ENCODE measurements around the gene AATK.
"Not testable (repeated sequence)": the region's sequence is repeated elsewhere in the genome, so short reads cannot be mapped to it uniquely, and the experiment has no call there.

The AATK gene

GRCh38 chr17:81092518-81093095 lies 73.4 kb downstream of the AATK start:
- no peak for DNase-seq (ENCODE audit: low read depth, low spot score)

DNA sequence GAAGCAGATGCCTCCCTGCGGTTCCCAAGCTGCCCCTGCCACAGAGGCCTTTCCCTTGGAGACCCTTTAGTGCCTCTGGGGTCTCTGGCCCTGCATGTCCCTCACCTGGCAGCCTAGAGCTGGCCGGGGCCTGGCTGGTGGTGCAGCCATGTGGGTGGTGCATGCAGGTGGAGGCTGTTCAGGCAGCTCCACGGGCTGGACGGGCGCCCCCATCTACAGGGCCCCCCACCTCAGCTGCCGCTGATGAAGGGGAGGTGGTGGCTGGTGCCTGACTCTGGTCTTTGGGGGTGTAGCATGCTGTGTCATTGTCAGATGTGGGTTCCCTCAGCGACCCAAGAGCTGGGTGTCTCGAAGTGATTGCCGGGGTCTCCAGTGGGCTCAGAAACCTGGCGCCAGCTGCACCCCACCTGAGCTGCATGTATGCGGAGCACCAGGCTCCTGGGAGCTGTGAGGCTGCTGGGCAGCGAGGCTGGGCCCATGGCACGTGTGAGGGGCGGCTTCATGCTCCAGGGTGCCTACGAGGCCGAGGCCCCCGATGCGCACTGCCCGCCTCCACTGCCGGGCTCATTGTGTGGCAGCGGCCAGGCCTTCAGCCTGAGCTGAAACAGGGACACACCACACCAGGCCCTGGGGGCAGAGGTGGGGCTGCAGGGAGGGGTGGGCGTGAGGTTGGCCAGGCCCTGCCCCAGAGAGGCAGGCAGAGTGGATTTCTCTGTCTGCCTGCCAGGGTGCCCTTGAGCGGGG lies 74.1 kb downstream of the AATK start:
- DNase-seq (ENCODE audit: low read depth, low spot score): no peak

GRCh38 chr17:81091154-81091553 lies 74.9 kb downstream of the AATK start:
- no peak for DNase-seq (ENCODE audit: low read depth, low spot score)

DNA sequence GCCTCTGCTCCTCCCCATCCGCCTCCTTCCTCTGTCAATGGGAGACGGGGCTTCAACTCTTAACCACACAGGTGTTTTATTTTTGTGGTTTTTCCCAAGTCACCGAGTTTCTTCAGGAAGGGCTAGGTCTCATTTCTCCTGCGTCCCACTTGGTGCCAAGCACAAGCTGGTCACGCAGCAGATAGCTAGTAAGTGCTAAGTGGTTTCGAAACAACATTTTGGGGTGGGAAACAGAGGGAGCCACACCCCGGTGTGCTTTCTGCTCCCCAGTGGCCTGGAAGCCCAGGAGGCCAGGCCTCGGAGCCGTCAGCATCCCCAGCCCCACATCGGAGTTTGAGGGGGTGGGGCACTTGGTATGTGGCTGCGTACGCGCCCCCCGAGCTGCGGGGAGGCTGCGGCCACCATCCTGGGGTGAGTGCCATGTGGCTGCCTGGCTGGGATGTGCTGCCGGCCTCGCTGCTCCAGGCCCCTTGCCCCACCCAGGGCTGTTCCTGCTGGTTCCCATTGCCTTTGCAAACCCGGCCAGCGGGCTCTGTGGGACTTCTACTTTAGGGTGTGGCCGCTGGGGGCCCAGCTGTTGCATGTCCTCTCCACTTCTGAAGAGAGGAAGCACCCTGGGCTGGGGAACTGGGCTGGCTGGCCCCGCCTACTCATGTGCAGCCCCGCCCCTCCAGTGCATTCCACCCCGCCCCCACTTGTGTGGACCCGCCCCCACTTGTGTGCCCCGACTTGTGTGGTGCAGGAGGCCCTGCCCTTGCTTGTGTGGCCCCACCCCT lies 75.5 kb downstream of the AATK start:
- peak; percentile 15 for DNase-seq (ENCODE audit: low read depth, low spot score)

- no peak for DNase-seq (ENCODE audit: low read depth, low spot score)
Measured at GRCh38 chr17:81086789-81087551, 79.1 kb downstream of the AATK start.

DNA sequence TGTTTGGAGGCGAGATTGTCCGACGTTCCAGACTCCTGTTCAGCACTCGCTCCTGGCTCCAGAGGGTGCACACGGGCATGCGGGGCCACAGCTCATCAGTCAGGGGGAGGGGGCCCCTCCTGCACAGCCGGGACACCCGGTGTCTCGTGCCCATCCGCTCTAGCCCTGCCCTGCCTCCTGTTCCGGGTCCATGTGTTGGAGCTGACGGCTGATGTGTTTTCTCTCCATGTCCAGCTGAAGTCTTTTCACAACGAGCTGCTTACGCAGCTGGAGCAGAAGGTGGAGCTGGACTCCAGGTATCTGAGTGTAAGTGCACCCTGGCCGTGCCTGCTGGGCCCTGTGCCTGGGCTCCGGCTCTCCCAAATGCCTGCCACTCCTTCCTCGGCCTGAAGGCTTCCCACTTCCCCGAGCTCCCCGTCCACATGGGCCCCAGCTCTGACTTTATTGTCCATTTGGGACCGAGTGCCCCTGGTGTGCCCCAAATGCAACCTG lies 80.6 kb downstream of the AATK start:
- DNase-seq (ENCODE audit: low read depth, low spot score): no peak

DNA sequence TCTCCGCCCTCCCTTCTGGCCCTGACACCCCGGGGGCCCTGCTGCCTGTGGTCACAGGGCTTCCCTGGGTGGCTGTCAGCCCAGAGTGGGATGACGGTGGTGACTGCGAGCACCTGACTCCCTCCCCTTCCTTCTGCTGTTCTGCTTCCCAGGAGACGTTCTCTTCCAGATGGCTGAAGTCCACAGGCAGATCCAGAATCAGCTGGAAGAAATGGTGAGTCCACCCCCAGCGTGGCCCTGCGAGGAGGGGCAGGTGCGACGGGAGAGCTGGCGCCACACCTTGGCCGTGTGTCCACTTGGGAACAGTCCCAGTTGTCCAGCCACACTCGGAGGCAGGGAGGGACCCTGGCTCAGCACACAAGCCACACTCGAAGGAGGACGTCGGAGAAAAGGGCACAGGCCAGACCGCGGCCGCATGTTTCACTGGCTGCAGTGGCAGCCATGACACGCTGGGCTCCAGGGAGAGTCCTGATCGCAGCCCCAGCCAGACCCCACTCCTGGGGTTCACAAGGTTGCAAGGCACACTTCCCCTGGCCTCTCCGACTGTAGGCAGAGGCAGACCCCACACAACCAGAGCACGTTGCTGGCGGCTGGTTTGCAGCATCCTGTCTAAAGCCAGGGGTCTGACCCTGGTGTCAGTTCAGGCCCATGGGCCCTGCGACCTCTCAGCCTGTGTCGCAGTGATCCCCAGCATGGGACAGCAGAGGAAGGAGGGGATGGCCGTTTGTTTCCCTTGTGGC lies 81.2 kb downstream of the AATK start:
- DNase-seq (ENCODE audit: low read depth, low spot score): no peak

GRCh38 chr17:81083125-81083765 lies 82.8 kb downstream of the AATK start:
- no peak for DNase-seq (ENCODE audit: low read depth, low spot score)

DNA sequence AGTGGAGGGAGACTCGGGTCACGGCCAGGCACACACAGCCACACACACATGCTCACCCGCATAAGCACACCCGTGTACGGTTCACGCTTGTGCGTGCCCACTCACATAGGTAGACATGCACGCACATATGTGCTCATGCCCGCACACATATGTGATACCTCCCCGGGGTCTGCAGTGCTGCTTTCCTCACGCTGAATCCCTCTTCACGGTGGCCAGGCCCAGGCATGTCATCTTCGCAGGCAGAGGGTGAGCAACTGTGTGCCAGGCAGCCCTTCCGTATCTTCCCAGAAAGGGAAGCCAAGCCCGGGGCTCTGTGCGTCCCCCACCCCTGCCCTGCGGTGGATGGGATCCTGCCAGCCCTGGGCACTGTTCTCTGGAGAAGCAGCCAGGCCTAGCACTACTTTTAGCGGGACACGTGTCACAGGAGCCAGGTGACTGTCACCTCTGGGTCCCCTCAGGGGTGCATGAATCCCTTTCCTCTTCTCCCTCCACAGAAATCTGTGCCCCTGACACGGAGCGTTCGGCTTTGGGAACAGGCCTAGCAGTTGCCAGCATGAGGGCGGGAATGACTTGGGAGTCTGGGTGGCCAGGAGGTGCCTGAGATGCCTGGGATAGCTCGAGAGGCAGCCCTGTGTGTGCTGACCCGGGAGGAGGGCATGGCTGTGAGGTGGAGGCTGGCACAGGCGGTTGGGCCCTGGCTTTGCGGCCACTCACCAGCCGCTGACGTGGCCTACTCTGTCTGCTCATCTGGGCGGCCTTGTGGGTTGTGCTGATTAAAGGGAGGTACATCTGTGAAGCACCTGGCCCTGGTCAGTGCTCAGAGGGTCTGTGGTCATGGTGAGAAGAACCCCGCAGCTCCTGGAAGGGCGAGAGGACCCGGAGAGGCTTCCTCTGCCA lies 83.6 kb downstream of the AATK start:
- DNase-seq (ENCODE audit: low read depth, low spot score): no peak

- no peak for DNase-seq (ENCODE audit: low read depth, low spot score)
Measured at GRCh38 chr17:81081222-81082176, 84.5 kb downstream of the AATK start.

DNA sequence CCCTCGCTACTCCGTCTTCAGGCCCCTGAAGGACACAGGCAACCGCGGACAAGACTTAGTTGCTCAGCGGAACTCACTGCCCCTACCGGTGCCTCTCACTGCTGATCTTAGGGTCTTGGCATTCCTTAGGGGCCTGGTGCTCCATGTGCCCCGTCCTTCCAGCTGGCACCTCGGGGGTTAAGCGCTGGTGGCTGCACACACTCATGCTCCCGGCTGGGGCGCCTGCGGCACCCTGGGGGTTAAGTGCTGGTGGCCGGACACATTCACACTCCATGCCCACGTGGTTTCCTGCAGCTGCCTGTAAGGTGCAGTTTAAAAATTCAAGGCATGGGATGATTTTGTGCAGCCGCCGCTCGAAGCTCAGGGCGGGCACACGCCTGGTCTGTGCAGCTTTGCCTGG lies 86.0 kb downstream of the AATK start:
- DNase-seq (ENCODE audit: low read depth, low spot score): no peak

DNA sequence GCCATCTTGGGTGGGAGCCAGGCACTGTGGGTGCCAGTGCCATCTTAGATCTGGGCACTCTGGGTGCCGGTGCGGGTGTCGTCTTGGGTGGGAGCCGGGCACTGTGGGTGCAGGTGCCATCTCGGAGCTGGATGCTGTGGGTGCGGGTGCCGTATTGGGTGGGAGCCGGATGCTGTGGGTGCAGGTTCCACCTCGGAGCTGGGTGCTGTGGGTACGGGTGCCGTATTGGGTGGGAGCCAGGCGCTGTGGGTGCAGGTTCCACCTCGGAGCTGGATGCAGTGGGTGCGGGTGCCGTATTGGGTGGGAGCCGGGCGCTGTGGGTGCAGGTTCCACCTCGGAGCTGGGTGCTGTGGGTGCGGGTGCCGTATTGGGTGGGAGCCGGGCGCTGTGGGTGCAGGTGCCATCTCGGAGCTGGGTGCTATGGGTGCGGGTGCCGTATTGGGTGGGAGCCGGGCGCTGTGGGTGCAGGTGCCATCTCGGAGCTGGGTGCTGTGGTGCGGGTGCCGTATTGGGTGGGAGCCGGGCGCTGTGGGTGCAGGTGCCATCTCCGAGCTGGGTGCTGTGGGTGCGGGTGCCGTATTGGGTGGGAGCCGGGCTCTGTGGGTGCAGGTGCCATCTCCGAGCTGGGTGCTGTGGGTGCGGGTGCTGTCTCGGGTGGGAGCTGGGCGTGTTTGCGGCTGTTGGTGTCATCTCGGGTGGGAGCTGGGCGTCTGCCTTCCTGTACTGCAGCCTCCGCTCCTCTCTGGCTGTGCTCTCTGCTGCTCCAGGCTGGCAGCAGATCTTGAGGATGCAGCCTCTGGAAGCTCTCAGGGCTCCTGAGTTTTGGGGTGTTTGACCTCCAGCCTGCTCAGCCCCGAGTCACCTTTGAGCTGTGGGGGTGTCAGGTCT lies 87.8 kb downstream of the AATK start:
- not testable (repeated sequence) for DNase-seq (ENCODE audit: low read depth, low spot score)

DNA sequence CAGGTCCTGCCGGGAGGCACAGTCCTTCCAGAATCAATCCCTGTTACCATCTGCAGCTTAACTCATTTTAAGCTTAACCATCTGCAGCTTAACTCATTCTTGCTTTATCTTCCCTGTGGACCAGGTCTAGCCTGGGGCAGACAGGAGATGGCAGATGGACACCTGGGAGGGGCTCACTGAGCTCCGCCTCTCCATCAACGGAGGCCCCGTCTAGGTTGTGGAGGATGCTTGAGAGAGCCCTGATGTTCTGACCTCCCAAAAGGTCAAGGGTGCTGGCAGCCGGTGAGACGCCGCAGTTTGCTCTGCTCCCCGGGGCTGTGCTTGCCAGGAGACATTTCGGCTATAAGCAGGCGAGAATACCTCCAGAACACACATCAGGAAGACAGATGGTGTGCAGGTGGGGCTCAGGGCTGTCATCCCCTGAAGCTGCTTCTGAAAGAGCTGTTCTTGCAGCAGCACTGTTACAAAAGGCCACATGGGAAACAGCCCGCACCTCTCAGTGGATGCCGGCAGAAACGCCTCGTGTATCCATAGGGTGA lies 89.8 kb downstream of the AATK start:
- no peak for DNase-seq (ENCODE audit: low read depth, low spot score)

GRCh38 chr17:81075307-81075706 lies 90.7 kb downstream of the AATK start:
- DNase-seq (ENCODE audit: low read depth, low spot score): no peak

GRCh38 chr17:81074875-81075274 lies 91.1 kb downstream of the AATK start:
- no peak for DNase-seq (ENCODE audit: low read depth, low spot score)

DNA sequence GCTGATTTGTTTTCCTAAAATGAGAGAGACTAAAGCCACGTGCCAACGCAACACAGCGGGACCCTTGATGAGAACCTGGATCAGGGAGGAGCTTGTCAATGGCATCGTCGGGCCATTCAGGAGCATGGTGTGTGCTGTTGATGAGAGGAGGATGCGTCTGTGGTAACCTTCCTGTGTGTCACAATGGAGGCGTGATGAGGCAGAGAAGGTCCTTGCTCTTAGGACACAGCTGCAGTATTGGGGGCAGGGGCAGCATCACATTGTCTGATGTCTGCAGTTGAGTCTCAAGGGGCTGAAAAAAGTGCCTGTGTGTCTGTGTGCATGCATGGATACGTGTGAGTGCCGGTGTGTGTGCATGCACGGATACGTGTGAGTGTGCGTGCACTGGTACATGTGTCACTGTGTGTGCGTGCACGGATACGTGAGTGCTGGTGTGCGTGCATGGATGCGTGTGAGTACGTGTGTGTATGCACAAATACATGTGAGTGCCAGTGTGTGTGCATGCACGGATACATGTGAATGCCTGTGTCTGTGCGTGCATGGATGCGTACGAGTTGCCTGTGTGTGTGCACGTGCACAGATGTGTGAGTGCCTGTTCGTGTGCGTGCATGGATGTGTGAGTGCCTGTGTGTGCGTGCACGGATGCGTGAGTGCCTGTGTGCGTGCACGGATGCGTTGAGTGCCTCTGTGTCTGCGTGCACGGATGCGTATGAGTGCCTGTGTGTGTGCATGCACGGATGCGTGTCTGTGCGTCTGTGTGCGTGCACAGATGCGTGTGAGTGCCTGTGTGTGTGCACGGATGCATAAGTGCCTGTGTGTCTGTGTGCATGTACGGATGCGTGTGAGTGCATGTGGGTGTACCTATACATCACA lies 91.8 kb downstream of the AATK start:
- no peak for DNase-seq (ENCODE audit: low read depth, low spot score)

Data from iPS DF 19.7 (cell line).